ENCODE results near the gene HUS1. TPM values are rescaled to one million over a fixed set of nuclear protein-coding genes. Genes with fewer than 3 reads are reported as not detected.

HUS1 gene
- total and polyA plus RNA-seq, 2 of the 4 experiments (the other 2 are of a cell fraction) = 16.2 to 18.3 TPM

DNA sequence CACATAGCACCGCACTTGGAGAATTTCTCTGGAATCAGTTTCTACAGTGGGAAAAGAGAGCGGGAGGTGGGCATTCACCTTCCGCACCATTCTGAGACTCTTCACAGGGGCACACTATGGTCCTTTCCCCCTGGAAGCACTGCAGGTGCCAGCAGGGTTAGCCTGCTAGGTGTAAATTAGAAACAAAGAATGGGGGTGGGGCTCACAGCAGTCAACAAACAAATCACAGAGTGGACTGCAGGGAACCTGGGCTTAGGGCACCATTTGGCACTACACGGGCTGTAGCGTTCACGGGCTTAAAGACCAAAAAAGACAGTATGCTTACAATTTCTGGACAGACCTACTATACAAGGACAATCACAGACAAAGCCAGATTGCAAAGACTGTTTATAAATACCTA is 23.2 kb downstream of the HUS1 start:
- Histone ChIP-seq H3K9me1 (ENCODE audit: insufficient read depth, low read length) (peaks cover 5% of the 10 kb centered on the region), H3K14ac (replicated peaks; ENCODE audit: low read depth, low read length) (no peak overlapping the region), H2BK5ac (ENCODE audit: low read depth, low read length, poor library complexity, severe bottlenecking) (no peak overlapping the region), H2AK5ac (ENCODE audit: low read depth, low read length) (no peak overlapping the region), H2AFZ (replicated peaks; ENCODE audit: low read length, poor library complexity) (no peak overlapping the region), H3K56ac (ENCODE audit: extremely low read depth, insufficient read depth, low read length) (no peak overlapping the region), H2BK120ac (ENCODE audit: low read depth, low read length) (no peak overlapping the region), H2BK15ac (ENCODE audit: low read depth, low read length) (no peak overlapping the region), H3K9ac (ENCODE audit: low read depth, low read length) (no peak overlapping the region), H4K8ac (ENCODE audit: low read depth in 2 of 2, low read length in 2 of 2) (no peak overlapping the region), H3K9me3 (ENCODE audit: control insufficient read depth, insufficient read depth, low read length) (no peaks in the 10 kb centered on the region), H3K4me2 (ENCODE audit: low read depth, low read length) (no peak overlapping the region), H4K91ac (ENCODE audit: insufficient read depth, low read depth, low read length) (no peak overlapping the region), H3K23ac (ENCODE audit: low read depth, low read length) (no peak overlapping the region), H3K4me3 (ENCODE audit: insufficient read depth, low read depth, low read length) (no peak overlapping the region), H4K20me1 (ENCODE audit: insufficient read depth, low read length) (peaks cover 4% of the 10 kb centered on the region; the same call in 1 of the 2 replicates), H3K18ac (ENCODE audit: low read depth, low read length) (no peak overlapping the region), H3K36me3 (ENCODE audit: control insufficient read depth, insufficient read depth, low read length) (peaks cover 5% of the 10 kb centered on the region), H3K27ac (ENCODE audit: insufficient read depth, low read length) (no peak overlapping the region), H3K79me1 (ENCODE audit: low read depth in 1 of 2, low read length in 2 of 2) (peaks cover 10 to 14% of the 10 kb centered on the region in 2 experiments; a peak in 3 of 4 replicates), H3K4me1 (ENCODE audit: control insufficient read depth, insufficient read depth, low read length) (peaks cover 4% of the 10 kb centered on the region; the same call in 1 of the 2 replicates), H2AK9ac (replicated peaks; ENCODE audit: low read depth, low read length, poor library complexity) (no peak overlapping the region), H4K5ac (ENCODE audit: low read depth, low read length) (no peak overlapping the region), H3K27me3 (ENCODE audit: control insufficient read depth, insufficient read depth, low read length) (no peaks in the 10 kb centered on the region), H2BK20ac (ENCODE audit: low read depth, low read length) (no peak overlapping the region), H3K4ac (ENCODE audit: low read depth, low read length) (no peak overlapping the region)
- ChIA-PET CTCF (no interaction called here), POLR2A (ENCODE audit: unreplicated experiment) (no interaction called here)
- intact Hi-C loops (cut with micrococcal nuclease) (no loop called here), in situ Hi-C loops (cut with MboI; ENCODE audit: low sequenced_read_pairs) (no loop called here), dilution Hi-C loops (cut with HindIII; ENCODE audit: low sequenced_read_pairs, unreplicated experiment) (no loop called here)
- no CpG with 5 or more reads among the region's 6 CpGs for WGBS, 2 experiments (ENCODE audit: extremely low coverage in 2 of 2, insufficient read length in 1 of 2)
- no peak for TF ChIP-seq CHD1 (IDR thresholded peaks at IDR 0.05; ENCODE audit: low read depth, low read length)
- no peak for TF ChIP-seq FOS (IDR thresholded peaks at IDR 0.05; ENCODE audit: low read depth, low read length)
- no peak for TF ChIP-seq BHLHE40 (IDR thresholded peaks at IDR 0.05; ENCODE audit: low read depth, low read length)
- no peak for TF ChIP-seq SMC3 (IDR thresholded peaks at IDR 0.05; ENCODE audit: low read depth, low read length)
- TF ChIP-seq RAD21 (IDR thresholded peaks at IDR 0.05; ENCODE audit: low read length) = no peak
- no peak for TF ChIP-seq MXI1 (IDR thresholded peaks at IDR 0.05; ENCODE audit: borderline replicate concordance, low read depth, low read length)
- TF ChIP-seq MAFK (IDR thresholded peaks at IDR 0.05; ENCODE audit: low read depth, low read length) = no peak
- TF ChIP-seq MAZ (IDR thresholded peaks at IDR 0.05; ENCODE audit: borderline replicate concordance, low read depth, low read length) = no peak
- TF ChIP-seq, protein P1, sequence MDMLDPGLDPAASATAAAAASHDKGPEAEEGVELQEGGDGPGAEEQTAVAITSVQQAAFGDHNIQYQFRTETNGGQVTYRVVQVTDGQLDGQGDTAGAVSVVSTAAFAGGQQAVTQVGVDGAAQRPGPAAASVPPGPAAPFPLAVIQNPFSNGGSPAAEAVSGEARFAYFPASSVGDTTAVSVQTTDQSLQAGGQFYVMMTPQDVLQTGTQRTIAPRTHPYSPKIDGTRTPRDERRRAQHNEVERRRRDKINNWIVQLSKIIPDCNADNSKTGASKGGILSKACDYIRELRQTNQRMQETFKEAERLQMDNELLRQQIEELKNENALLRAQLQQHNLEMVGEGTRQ (IDR thresholded peaks at IDR 0.05; ENCODE audit: low read depth, low read length) = no peak
- no peak for TF ChIP-seq CEBPB (IDR thresholded peaks at IDR 0.05; ENCODE audit: low read depth, low read length)
- TF ChIP-seq, protein P2, sequence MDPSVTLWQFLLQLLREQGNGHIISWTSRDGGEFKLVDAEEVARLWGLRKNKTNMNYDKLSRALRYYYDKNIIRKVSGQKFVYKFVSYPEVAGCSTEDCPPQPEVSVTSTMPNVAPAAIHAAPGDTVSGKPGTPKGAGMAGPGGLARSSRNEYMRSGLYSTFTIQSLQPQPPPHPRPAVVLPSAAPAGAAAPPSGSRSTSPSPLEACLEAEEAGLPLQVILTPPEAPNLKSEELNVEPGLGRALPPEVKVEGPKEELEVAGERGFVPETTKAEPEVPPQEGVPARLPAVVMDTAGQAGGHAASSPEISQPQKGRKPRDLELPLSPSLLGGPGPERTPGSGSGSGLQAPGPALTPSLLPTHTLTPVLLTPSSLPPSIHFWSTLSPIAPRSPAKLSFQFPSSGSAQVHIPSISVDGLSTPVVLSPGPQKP (IDR thresholded peaks at IDR 0.05; ENCODE audit: borderline replicate concordance, low read depth, low read length) = no peak
- no TSS peak for BruUV-seq (replicated peaks)
- ATAC-seq (ENCODE audit: low read depth) = no peak
- no peak for DNase-seq
